ENCODE results near the gene ZNF862.

The ZNF862 gene

DNA sequence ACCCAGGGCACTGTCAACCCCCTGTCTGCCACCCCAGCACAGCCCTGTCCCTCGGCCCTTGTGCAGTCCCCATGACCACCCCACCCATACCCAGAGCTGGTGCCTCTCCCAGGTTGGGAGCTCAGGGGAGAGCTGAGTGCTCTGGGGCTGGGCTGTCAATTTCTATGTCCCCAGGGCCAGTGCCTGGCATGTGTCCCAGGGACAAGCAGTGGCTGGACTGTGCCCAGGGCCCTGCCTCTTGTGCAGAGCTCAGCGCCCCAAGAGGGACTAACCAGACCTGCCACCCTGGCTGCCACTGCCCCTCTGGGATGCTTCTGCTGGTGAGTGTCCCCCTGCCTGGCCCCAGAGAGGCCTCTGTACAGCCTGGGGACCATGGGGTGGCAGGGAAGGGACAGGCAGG lies 29.0 kb upstream of the ZNF862 start:
- no peak overlapping the region for H3K4me3 ChIP-seq (ENCODE audit: low read length)
- TF ChIP-seq CTCF (conservative IDR thresholded peaks at IDR 0.05; ENCODE audit: low read length) = no peak
- DNase-seq (ENCODE audit: low read depth) = no peak

DNA sequence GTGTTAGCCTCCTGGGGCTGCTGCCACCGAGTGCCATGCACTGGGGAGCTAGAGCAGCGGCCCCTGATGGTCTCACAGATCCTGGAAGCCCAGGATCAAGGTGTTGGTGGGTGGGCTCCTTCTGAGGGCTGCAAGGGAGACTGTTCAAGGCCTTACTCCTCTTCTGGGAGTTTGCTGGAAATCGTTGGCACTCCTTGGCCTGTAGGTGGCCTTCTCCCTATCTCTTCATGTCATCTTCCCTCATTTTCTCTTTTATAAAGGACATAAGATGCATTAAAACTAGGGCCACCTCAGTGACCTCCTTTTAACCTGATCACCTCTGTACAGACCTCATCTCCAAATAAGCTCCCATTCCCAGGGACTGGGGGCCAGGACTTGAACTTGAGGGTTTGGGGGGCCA lies 27.0 kb upstream of the ZNF862 start:
- H3K4me3 ChIP-seq (ENCODE audit: low read length) = no peak overlapping the region
- peak; percentile 33 for TF ChIP-seq CTCF (conservative IDR thresholded peaks at IDR 0.05; ENCODE audit: low read length)
- peak; percentile 6 for DNase-seq (ENCODE audit: low read depth)

GRCh38 chr7:149811831-149812490 lies 26.2 kb upstream of the ZNF862 start:
- no peak for DNase-seq (ENCODE audit: low read depth)
- H3K4me3 ChIP-seq (ENCODE audit: low read length) = no peak overlapping the region
- no peak for TF ChIP-seq CTCF (conservative IDR thresholded peaks at IDR 0.05; ENCODE audit: low read length)

GRCh38 chr7:149813254-149814035 lies 24.7 kb upstream of the ZNF862 start:
- no peak for DNase-seq (ENCODE audit: low read depth)
- TF ChIP-seq CTCF (conservative IDR thresholded peaks at IDR 0.05; ENCODE audit: low read length) = no peak
- no peak overlapping the region for H3K4me3 ChIP-seq (ENCODE audit: low read length)

- no peak for TF ChIP-seq CTCF (conservative IDR thresholded peaks at IDR 0.05; ENCODE audit: low read length)
- H3K4me3 ChIP-seq (ENCODE audit: low read length) = no peak overlapping the region
- no peak for DNase-seq (ENCODE audit: low read depth)
These were observed 23.7 kb upstream of the ZNF862 start for GRCh38 chr7:149814494-149814893.

- H3K4me3 ChIP-seq (ENCODE audit: low read length) = no peak overlapping the region
- no peak for DNase-seq (ENCODE audit: low read depth)
- TF ChIP-seq CTCF (conservative IDR thresholded peaks at IDR 0.05; ENCODE audit: low read length) = no peak
These were observed 23.1 kb upstream of the ZNF862 start for GRCh38 chr7:149815121-149815520.

All from AG10803 (cell line).